ENCODE data around the gene LPGAT1. TPM values are rescaled to one million over a fixed set of nuclear protein-coding genes. Genes with fewer than 3 reads are reported as not detected.

Gene LPGAT1
- total and polyA plus RNA-seq, 2 experiments from 2014 or later: 36.4 to 92.1 TPM

- peak overlapping the region; percentile 75 for H3K4me3 ChIP-seq
- peaks cover 3% of the 10 kb centered on the region for H4K20me1 ChIP-seq (ENCODE audit: insufficient read depth, poor library complexity, severe bottlenecking)
- DNase-seq (ENCODE audit: low spot score): peak; percentile 13
- peaks cover 50% of the 10 kb centered on the region for H3K79me2 ChIP-seq
- peak overlapping the region; percentile 92 for H3K4me2 ChIP-seq
- peaks cover 5% of the 10 kb centered on the region for H3K4me1 ChIP-seq (ENCODE audit: insufficient read depth)
- H2AFZ ChIP-seq: no peak overlapping the region
- peak overlapping the region; percentile 95 for H3K27ac ChIP-seq
- no peak for TF ChIP-seq CTCF (IDR thresholded peaks at IDR 0.05; ENCODE audit: poor library complexity)
- TF ChIP-seq EZH2 (IDR thresholded peaks at IDR 0.05; ENCODE audit: borderline replicate concordance): no peak
- TF ChIP-seq EZH2phosphoT487 (IDR thresholded peaks at IDR 0.05; ENCODE audit: low read depth, severe bottlenecking, unreplicated experiment): no peak
- no peaks in the 10 kb centered on the region for H3K27me3 ChIP-seq
- H3K9me3 ChIP-seq (ENCODE audit: low read depth): no peaks in the 10 kb centered on the region
- no peaks in the 10 kb centered on the region for H3K36me3 ChIP-seq (replicated peaks; ENCODE audit: insufficient read depth, low read depth)
- WGBS (ENCODE audit: low lambda C conversion rate, missing lambda C conversion rate): 63% methylated on average over 9 of the region's 9 CpGs
- H3K9me2 ChIP-seq (replicated peaks; ENCODE audit: insufficient read depth): no peaks in the 10 kb centered on the region
These were observed 1.8 kb downstream of the LPGAT1 start for GRCh38 chr1:211828584-211829342.

- Histone ChIP-seq H3K79me2 (peaks cover 66% of the 10 kb centered on the region), H3K9me2 (replicated peaks; ENCODE audit: insufficient read depth) (no peaks in the 10 kb centered on the region), H3K9me3 (ENCODE audit: low read depth) (no peaks in the 10 kb centered on the region), H3K27ac (no peak overlapping the region), H2AFZ (no peak overlapping the region), H3K4me2 (peak overlapping the region; percentile 92), H4K20me1 (ENCODE audit: insufficient read depth, poor library complexity, severe bottlenecking) (peaks cover 3% of the 10 kb centered on the region), H3K4me1 (ENCODE audit: insufficient read depth) (peaks cover 5% of the 10 kb centered on the region), H3K4me3 (no peak overlapping the region), H3K36me3 (replicated peaks; ENCODE audit: insufficient read depth, low read depth) (no peaks in the 10 kb centered on the region), H3K27me3 (no peaks in the 10 kb centered on the region)
- TF ChIP-seq EZH2 (IDR thresholded peaks at IDR 0.05; ENCODE audit: borderline replicate concordance): no peak
- TF ChIP-seq EZH2phosphoT487 (IDR thresholded peaks at IDR 0.05; ENCODE audit: low read depth, severe bottlenecking, unreplicated experiment): no peak
- no peak for TF ChIP-seq CTCF (IDR thresholded peaks at IDR 0.05; ENCODE audit: poor library complexity)
- DNase-seq (ENCODE audit: low spot score): no peak
These were observed 3.5 kb downstream of the LPGAT1 start for GRCh38 chr1:211827051-211827450.

GRCh38 chr1:211825980-211826379 lies 4.6 kb downstream of the LPGAT1 start:
- no peaks in the 10 kb centered on the region for H3K36me3 ChIP-seq (replicated peaks; ENCODE audit: insufficient read depth, low read depth)
- peaks cover 4% of the 10 kb centered on the region for H4K20me1 ChIP-seq (ENCODE audit: insufficient read depth, poor library complexity, severe bottlenecking)
- H3K79me2 ChIP-seq: peaks cover 75% of the 10 kb centered on the region
- no peak overlapping the region for H3K27ac ChIP-seq
- no peak overlapping the region for H2AFZ ChIP-seq
- H3K4me2 ChIP-seq: no peak overlapping the region
- 85% methylated on average over 1 of the region's 1 CpG for WGBS (ENCODE audit: low lambda C conversion rate, missing lambda C conversion rate)
- H3K4me1 ChIP-seq (ENCODE audit: insufficient read depth): peaks cover 5% of the 10 kb centered on the region
- TF ChIP-seq EZH2 (IDR thresholded peaks at IDR 0.05; ENCODE audit: borderline replicate concordance): no peak
- TF ChIP-seq CTCF (IDR thresholded peaks at IDR 0.05; ENCODE audit: poor library complexity): no peak
- no peak for TF ChIP-seq EZH2phosphoT487 (IDR thresholded peaks at IDR 0.05; ENCODE audit: low read depth, severe bottlenecking, unreplicated experiment)
- no peak overlapping the region for H3K4me3 ChIP-seq
- no peaks in the 10 kb centered on the region for H3K9me3 ChIP-seq (ENCODE audit: low read depth)
- no peaks in the 10 kb centered on the region for H3K9me2 ChIP-seq (replicated peaks; ENCODE audit: insufficient read depth)
- DNase-seq (ENCODE audit: low spot score): no peak
- H3K27me3 ChIP-seq: no peaks in the 10 kb centered on the region
